Choroid plexus epithelial cell (primary cell): ENCODE results near the gene DGUOK.

Experiments
- DNase-seq: peaks from one replicate; pipeline ENCODE4 v3.0.0-alpha.2; 2010; ENCODE audit warnings: low read depth
- H3K4me3 ChIP-seq: 2 replicates; pipeline ENCODE4 v1.5.1; 2011; ENCODE audit warnings: low read depth, mild to moderate bottlenecking, control low read depth, low read length, moderate library complexity
- CTCF ChIP-seq: conservative IDR thresholded peaks from 2 replicates; pipeline ENCODE4 v1.5.1; 2011; ENCODE audit warnings: low read depth, mild to moderate bottlenecking, control low read depth, inconsistent platforms, low read length, moderate library complexity

The DGUOK gene

GRCh38 chr2:73979686-73980085 is 53.0 kb downstream of the DGUOK start:
- peak; percentile 86 for DNase-seq
- no peak overlapping the region for H3K4me3 ChIP-seq
- no peak for TF ChIP-seq CTCF

DNA sequence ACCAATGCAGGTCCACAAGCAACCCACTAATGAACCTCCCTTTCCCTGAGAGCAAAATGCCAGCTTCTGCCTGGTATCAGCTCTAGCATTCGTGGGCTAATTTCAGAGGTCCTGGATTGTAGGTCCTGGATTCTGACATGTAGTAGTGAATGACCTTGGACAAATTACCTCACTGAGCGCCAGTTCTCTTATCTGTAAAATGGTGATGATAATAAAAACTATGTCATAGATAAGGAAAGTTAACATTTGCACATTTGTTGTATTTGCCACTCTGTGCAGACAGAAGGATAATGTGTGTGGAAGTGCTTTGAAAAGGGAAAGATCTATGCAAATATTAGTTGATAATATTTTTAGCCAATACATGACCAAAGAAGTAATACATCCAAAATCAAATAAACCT is 53.9 kb downstream of the DGUOK start:
- no peak overlapping the region for H3K4me3 ChIP-seq
- TF ChIP-seq CTCF = no peak

DNA sequence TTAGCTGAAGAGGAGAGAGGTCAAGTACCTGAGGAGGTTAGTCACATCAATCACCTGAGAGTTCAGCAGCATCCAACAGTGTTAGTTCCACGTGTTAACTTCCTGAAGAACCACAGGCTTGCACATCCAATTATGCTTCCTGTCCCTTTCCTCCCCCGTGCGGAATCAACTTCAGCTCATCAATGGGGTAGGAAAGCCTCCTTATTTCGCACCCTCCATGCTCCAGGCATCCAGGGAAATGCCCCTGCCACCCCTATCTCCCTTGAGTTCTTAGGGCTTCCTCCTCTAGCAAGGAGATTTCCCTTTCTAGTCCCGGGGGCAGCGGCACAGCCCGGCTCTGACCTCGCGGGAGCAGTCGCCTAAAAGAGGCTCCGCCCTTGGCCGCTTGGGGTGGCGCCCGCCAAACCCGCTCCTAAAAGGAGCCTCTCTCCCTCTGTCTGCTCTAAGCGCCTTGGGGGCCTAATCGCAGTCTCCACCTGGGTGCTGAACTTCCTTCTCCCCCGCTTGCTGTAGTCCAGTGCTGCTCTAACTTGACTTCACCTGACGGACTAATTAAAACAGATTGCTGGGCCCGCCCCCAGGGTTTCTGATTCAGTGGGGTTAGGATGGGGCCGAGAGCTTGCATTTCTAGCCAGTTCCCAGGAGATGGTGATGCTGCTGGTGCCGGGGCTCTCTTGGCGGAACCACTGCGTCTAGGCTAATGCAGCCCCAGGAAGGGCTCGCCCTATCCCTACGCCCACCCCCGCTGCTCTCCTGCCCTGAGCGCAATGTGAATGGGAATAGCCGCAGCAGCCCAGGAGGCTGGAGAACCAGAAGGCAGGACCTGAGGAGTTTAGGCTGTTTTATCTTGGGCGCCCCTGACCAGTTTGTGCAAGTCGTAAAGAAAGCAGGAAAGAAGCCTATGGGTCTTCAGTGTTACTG is 54.7 kb downstream of the DGUOK start:
- TF ChIP-seq CTCF = no peak
- peak overlapping the region; percentile 29 for H3K4me3 ChIP-seq
- DNase-seq = no peak

More for the DNA sequence above, 53.9 kb downstream of the DGUOK start:
- no peak for DNase-seq

- no peak for TF ChIP-seq CTCF
- no peak for DNase-seq
- H3K4me3 ChIP-seq = no peak overlapping the region
Observed at GRCh38 chr2:73982140-73982617, 55.5 kb downstream of the DGUOK start.

DNA sequence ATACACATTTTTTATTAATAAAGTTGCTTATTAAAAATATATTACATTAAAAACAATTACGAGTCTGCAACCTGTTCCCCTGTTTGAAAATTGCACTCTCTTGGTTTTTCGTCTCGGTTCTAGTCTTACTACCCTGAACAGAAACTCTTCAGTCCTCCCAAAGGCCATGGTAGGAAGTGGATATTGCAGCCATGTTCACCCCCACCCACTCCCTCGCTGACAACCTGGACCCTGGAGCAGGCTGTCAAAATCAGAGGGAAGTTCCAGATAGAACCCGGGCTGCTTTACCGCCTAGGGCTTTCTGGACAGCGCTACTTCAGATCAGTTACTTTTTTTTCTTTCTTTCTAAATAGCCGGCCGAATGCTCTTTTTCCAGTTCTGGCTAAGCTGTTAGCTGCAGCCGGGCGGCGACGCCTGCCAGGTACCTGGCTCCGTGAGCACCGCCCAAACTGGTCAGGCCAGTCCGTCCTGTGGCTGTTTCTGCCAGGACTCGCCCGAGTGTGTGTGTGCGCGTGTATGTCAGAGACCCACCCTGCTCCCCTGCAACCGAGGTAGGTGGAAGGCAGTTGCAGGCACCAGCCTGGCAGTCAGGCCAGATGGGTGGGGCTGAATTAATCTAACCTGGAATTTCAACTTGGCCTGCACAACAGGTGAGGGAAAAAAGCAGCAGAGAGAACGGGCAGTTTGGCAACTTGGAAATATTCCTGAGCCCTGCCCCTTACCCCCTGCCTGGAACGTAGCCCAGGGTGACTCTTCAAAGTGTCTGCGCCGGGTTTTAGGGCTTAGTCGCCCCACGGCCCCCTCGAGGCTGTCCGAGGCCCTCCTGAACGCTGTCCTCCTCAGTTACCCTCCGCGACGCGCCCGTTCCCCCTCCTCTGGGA is 56.9 kb downstream of the DGUOK start:
- no peak for TF ChIP-seq CTCF
- DNase-seq = peak; percentile 26
- peak overlapping the region; percentile 55 for H3K4me3 ChIP-seq

GRCh38 chr2:73984203-73984921 is 57.7 kb downstream of the DGUOK start, which contains the start of gene TET3:
TSS of gene TET3 (plus strand) at chr2:73984910. CDS start at chr2:73986404, 1,494 bp downstream.
- TF ChIP-seq CTCF = no peak
- H3K4me3 ChIP-seq = peak within 1 kb of the TSS; percentile 55
- DNase-seq = no peak
